ENCODE measurements around the gene MPHOSPH10. TPM values are rescaled to one million over a fixed set of nuclear protein-coding genes. Genes with fewer than 3 reads are reported as not detected.
A peak's percentile ranks its signal among the peaks of the same experiment; 100 is the strongest.

The MPHOSPH10 gene
- total and polyA plus RNA-seq, 7 experiments from 2014 or later: 24.4 to 58.9 (median 37.7) TPM

DNA sequence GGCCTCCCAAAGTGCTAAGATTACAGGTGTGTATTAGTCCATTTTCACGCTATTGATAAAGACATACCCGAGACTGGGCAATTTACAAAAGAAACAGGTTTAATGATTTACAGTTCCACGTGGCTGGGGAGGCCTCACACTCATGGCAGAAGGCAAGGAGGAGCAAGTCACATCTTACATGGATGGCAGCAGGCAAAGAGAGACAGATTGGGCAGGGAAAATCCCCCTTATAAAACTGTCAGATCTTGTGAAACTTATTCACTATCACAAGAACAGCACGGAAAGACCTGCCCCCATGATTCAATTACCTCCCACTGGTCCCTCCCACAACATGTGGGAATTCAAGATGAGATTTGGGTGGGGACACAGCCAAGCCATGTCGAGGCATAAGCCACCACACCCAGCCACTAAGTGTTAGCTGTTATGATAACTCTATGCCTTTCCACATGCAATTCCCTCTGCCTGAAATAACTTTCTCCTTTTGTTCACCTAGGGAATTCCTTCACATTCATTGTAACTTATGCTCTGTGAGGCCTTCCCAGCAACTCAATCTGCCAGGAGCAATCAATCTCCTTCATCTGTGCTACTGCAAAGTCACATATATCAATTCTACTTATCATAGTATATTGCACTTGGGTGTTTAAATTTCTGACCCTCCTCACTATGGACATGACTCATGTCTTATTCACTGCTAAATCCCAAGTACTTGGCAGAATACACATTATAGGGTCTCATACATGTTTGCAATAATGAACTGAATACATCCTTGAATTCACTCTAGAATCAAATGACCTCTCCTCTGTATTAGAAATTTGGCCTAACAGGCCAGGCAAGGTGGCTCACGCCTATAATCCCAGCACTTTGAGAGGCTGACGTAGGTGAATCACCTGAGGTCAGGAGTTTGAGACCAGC, 7.8 kb upstream of the MPHOSPH10 start:
- Mint-ChIP-seq H3K4me1 (peaks cover 4 to 21% (median 11%) of the 10 kb centered on the region in 7 donors), H3K36me3 (peaks cover 0 to 30% (median 21%) of the 10 kb centered on the region in 5 donors), H3K9me3 (no peaks in the 10 kb centered on the region), H3K27me3 (no peaks in the 10 kb centered on the region), H3K4me3 (no peak overlapping the region), H3K27ac (no peak overlapping the region)
- no peaks in the 10 kb centered on the region for H3K9me3 ChIP-seq (ENCODE audit: control insufficient read depth in 2 of 3, low read length in 3 of 3)
- DNase-seq: no peak
- CTCF ChIA-PET: no interaction called here
- POLR2A ChIA-PET: no interaction called here
- H3K27ac ChIP-seq (ENCODE audit: low read depth, low read length): no peak overlapping the region
- H3K36me3 ChIP-seq (ENCODE audit: control insufficient read depth in 2 of 3, insufficient read depth in 3 of 3, low read length in 3 of 3): peaks cover 0 to 21% (median 0%) of the 10 kb centered on the region in 3 experiments
- no peaks in the 10 kb centered on the region for H3K4me1 ChIP-seq (ENCODE audit: control insufficient read depth in 2 of 2, insufficient read depth in 2 of 2, low read length in 2 of 2)
- no peaks in the 10 kb centered on the region for H3K27me3 ChIP-seq (ENCODE audit: control insufficient read depth in 2 of 2, insufficient read depth in 2 of 2, low read length in 2 of 2)
- ATAC-seq: no peak
- intact Hi-C loops (cut with micrococcal nuclease): no loop called here
- H3K4me3 ChIP-seq (ENCODE audit: low read length): no peak overlapping the region

DNA sequence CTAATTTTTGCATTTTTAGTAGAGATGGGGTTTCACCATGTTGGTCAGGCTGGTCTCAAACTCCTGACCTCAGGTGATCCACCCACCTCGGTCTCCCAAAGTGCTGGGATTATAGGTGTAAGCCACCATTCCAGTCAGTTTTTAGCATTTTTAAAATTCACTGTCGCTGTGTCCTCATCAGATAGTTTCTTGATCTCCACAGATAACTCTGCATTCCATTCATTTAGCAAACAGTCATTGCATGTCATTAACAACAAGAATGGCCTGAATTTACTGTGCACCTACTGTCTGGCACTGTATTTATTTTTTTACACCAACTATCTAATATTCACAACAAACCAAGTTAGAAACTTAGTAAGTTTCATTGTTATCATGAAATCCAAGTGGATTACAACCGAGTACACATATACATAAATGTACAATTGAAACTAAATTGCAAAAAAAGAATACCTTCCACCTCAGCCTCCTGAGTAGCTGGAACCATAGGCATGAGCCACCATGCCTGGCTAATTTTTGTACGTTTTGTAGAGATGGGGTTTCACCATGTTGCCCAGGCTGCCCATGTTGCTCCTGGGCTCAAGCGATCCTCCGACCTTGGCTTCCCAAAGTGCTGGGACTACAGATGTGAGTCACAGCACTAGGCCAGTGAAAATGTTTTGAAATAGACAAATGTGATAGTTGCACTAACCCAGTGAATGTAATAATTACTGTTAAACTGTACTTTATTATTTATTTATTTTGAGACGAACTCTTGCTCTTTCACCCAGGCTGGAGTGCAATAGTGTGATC, 4.7 kb upstream of the MPHOSPH10 start:
- H3K27ac Mint-ChIP-seq: no peak overlapping the region

DNA sequence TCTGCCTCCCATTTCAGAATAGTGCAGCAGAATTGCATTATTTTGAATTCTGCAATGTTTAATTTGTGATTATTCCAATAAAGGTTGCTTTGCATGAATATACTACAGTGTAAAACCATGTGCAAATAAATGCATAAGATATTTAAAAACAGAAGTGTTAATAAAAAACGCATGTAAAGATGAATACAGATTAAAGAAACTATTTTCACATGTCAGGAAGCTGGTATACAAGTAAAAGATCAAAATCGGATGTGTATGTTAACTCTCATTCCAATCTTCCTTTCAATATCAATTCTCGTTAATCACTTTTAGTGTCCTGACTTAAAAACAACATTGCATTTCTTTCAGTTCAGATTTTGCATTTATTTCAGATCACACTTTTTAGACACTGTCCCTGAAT, 3.5 kb upstream of the MPHOSPH10 start:
- peaks cover 17 to 18% of the 10 kb centered on the region in 2 donors for H3K4me1 ChIP-seq (ENCODE audit: control insufficient read depth in 2 of 2, insufficient read depth in 2 of 2, low read length in 2 of 2)
- no peaks in the 10 kb centered on the region for H3K9me3 Mint-ChIP-seq
- H3K27me3 ChIP-seq (ENCODE audit: control insufficient read depth in 2 of 2, insufficient read depth in 2 of 2, low read length in 2 of 2): no peaks in the 10 kb centered on the region
- POLR2A ChIA-PET: interaction anchor here (6.0 kb wide), 1 partner anchor 57 kb away, joined by 114 read pairs; the partner anchor contains the start of gene NAGK
- CTCF ChIA-PET: interaction anchor here (1.6 kb wide), 1 partner anchor 100 kb away, joined by 3 read pairs; the partner anchor contains the start of gene PAIP2B
- no peak overlapping the region for H3K27ac ChIP-seq (ENCODE audit: low read depth, low read length)
- H3K4me3 Mint-ChIP-seq: no peak overlapping the region
- H3K4me3 ChIP-seq (ENCODE audit: low read length): no peak overlapping the region
- peaks cover 5 to 33% (median 28%) of the 10 kb centered on the region in 7 donors for H3K4me1 Mint-ChIP-seq
- ATAC-seq (no peak), DNase-seq (no peak)
- no peaks in the 10 kb centered on the region for H3K27me3 Mint-ChIP-seq
- H3K27ac Mint-ChIP-seq: no peak overlapping the region
- intact Hi-C loops (cut with micrococcal nuclease): no loop called here
- peaks cover 0 to 7% (median 0%) of the 10 kb centered on the region in 3 experiments for H3K36me3 ChIP-seq (ENCODE audit: control insufficient read depth in 2 of 3, insufficient read depth in 3 of 3, low read length in 3 of 3)
- peaks cover 0 to 13% (median 10%) of the 10 kb centered on the region in 5 donors for H3K36me3 Mint-ChIP-seq
- H3K9me3 ChIP-seq (ENCODE audit: control insufficient read depth in 2 of 3, low read length in 3 of 3): no peaks in the 10 kb centered on the region

More for the DNA sequence above, 4.7 kb upstream of the MPHOSPH10 start:
- Histone ChIP-seq H3K36me3 (ENCODE audit: control insufficient read depth in 2 of 3, insufficient read depth in 3 of 3, low read length in 3 of 3) (peaks cover 0 to 7% (median 0%) of the 10 kb centered on the region in 3 experiments), H3K27me3 (ENCODE audit: control insufficient read depth in 2 of 2, insufficient read depth in 2 of 2, low read length in 2 of 2) (no peaks in the 10 kb centered on the region), H3K27ac (ENCODE audit: low read depth, low read length) (no peak overlapping the region), H3K4me1 (ENCODE audit: control insufficient read depth in 2 of 2, insufficient read depth in 2 of 2, low read length in 2 of 2) (peaks cover 7 to 8% of the 10 kb centered on the region in 2 donors), H3K4me3 (ENCODE audit: low read length) (no peak overlapping the region), H3K9me3 (ENCODE audit: control insufficient read depth in 2 of 3, low read length in 3 of 3) (no peaks in the 10 kb centered on the region)
- no peak overlapping the region for H3K4me3 Mint-ChIP-seq
- H3K36me3 Mint-ChIP-seq: peaks cover 0 to 17% (median 15%) of the 10 kb centered on the region in 5 donors
- peaks cover 5 to 34% (median 28%) of the 10 kb centered on the region in 7 donors for H3K4me1 Mint-ChIP-seq
- no peaks in the 10 kb centered on the region for H3K27me3 Mint-ChIP-seq
- DNase-seq (no peak), ATAC-seq (no peak)
- CTCF ChIA-PET: interaction anchor here (0.7 to 1.6 kb wide), 2 partner anchors 18 to 101 kb away, joined by 3 read pairs; partner anchors contain the start of gene PAIP2B
- no peaks in the 10 kb centered on the region for H3K9me3 Mint-ChIP-seq
- POLR2A ChIA-PET: interaction anchor here (6.0 kb wide), 1 partner anchor 55 kb away, joined by 114 read pairs; the partner anchor contains the start of gene NAGK
- intact Hi-C loops (cut with micrococcal nuclease): no loop called here

DNA sequence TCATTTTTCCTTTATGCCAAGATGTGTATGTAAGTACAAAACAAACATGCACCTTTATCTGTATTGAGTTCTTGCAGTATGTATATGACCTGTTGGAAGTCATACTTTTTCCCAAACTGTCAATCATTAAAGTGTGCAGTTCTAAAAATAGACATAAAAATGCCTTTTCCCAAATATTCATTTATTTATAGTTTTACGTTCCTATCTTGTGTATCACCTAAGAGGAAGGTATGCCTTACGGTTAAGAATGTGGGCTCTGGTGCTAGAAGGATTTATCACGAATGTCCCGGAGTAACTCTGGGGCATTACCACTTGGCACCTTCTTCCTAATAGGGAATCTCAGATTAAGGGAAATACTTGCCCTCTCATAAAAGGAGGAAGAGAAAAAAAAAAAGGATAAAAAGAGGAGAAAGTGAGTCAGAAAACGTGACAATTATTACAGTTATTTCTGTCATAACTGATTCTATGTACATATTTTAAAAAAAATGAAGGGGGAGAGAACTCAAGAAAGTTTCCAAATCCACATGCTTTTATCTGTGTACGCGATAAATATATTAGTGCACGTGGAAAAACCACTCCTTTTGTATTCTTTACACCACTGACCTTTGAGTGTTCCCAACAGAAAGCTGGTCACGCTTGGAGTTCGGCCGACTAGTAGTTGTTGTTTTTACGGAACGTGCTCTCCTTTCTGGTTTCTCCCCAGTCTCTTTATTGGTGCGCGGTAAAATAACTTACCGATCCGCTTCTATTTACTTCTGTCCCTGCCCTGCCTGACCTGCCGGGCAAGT, 1.1 kb upstream of the MPHOSPH10 start:
- ATAC-seq: no peak
- ChIA-PET POLR2A (interaction anchor here (0.6 to 6.0 kb wide), 9 partner anchors 12 to 203 kb away, joined by 3 to 114 read pairs (median 4); partner anchors contain the start of genes NAGK and PAIP2B), CTCF (interaction anchor here (0.9 to 1.9 kb wide), 2 partner anchors 17 to 59 kb away, joined by 4 to 5 read pairs; no protein-coding TSS in a partner anchor)
- peaks cover 5 to 33% (median 26%) of the 10 kb centered on the region in 7 donors for H3K4me1 Mint-ChIP-seq
- H3K27ac Mint-ChIP-seq: peak overlapping the region in 1 of 9 donors; percentile 45
- intact Hi-C loops (cut with micrococcal nuclease): no loop called here
- Histone ChIP-seq H3K4me3 (ENCODE audit: low read length) (peak overlapping the region; percentile 74), H3K4me1 (ENCODE audit: control insufficient read depth in 2 of 2, insufficient read depth in 2 of 2, low read length in 2 of 2) (peaks cover 21 to 22% of the 10 kb centered on the region in 2 donors), H3K27me3 (ENCODE audit: control insufficient read depth in 2 of 2, insufficient read depth in 2 of 2, low read length in 2 of 2) (no peaks in the 10 kb centered on the region), H3K27ac (ENCODE audit: low read depth, low read length) (peak overlapping the region; percentile 87), H3K36me3 (ENCODE audit: control insufficient read depth in 2 of 3, insufficient read depth in 3 of 3, low read length in 3 of 3) (peaks cover 4 to 13% (median 6%) of the 10 kb centered on the region in 3 experiments), H3K9me3 (ENCODE audit: control insufficient read depth in 2 of 3, low read length in 3 of 3) (no peaks in the 10 kb centered on the region)
- no peak overlapping the region for H3K4me3 Mint-ChIP-seq
- no peaks in the 10 kb centered on the region for H3K27me3 Mint-ChIP-seq
- peaks cover 0 to 4% (median 3%) of the 10 kb centered on the region in 5 donors for H3K36me3 Mint-ChIP-seq
- DNase-seq: no peak
- H3K9me3 Mint-ChIP-seq: no peaks in the 10 kb centered on the region

DNA sequence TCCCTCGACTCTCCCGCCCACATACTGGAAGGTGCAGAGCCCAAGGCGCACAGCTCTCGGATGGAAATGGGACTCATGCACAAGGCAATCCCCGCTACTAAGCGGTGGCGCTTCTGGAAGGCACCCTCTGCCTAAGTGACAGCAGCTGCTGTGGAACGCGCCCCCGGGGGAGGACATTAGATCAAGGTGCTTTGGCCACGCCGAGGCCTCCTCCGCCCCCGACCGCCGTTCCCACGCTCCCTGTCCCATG, 607 bp upstream of the MPHOSPH10 start:
- Histone ChIP-seq H3K9me3 (ENCODE audit: control insufficient read depth in 2 of 3, low read length in 3 of 3) (no peaks in the 10 kb centered on the region), H3K27me3 (ENCODE audit: control insufficient read depth in 2 of 2, insufficient read depth in 2 of 2, low read length in 2 of 2) (no peaks in the 10 kb centered on the region), H3K4me1 (ENCODE audit: control insufficient read depth in 2 of 2, insufficient read depth in 2 of 2, low read length in 2 of 2) (peaks cover 21 to 22% of the 10 kb centered on the region in 2 donors), H3K4me3 (ENCODE audit: low read length) (peak overlapping the region; percentile 74), H3K36me3 (ENCODE audit: control insufficient read depth in 2 of 3, insufficient read depth in 3 of 3, low read length in 3 of 3) (peaks cover 4 to 15% (median 11%) of the 10 kb centered on the region in 3 experiments), H3K27ac (ENCODE audit: low read depth, low read length) (peak overlapping the region; percentile 87)
- Mint-ChIP-seq H3K36me3 (peaks cover 0 to 9% (median 5%) of the 10 kb centered on the region in 5 donors), H3K4me1 (peaks cover 5 to 33% (median 26%) of the 10 kb centered on the region in 7 donors), H3K27ac (no peak overlapping the region), H3K4me3 (no peak overlapping the region), H3K27me3 (no peaks in the 10 kb centered on the region), H3K9me3 (no peaks in the 10 kb centered on the region)
- POLR2A ChIA-PET: interaction anchor here (0.6 to 6.0 kb wide), 9 partner anchors 8 to 101 kb away, joined by 3 to 114 read pairs (median 4); partner anchors contain the start of genes NAGK and PAIP2B
- ATAC-seq (peak; percentile 63), DNase-seq (no peak)
- CTCF ChIA-PET: interaction anchor here (1.9 kb wide), 1 partner anchor 60 kb away, joined by 5 read pairs; no protein-coding TSS in a partner anchor
- intact Hi-C loops (cut with micrococcal nuclease): loop anchor here (1.0 to 5.0 kb wide), 12 partner anchors 30 to 1941 kb away; partner anchors contain the start of genes NAGK (in 2 of the 2), PAIP2B (in 2 of the 2), C2orf42 (in 1 of the 2) and FAM136A (in 1 of the 2)
